ENCODE measurements around the gene ABHD11.
"Not testable (repeated sequence)": the region's sequence is repeated elsewhere in the genome, so short reads cannot be mapped to it uniquely, and the experiment has no call there.

Gene ABHD11

DNA sequence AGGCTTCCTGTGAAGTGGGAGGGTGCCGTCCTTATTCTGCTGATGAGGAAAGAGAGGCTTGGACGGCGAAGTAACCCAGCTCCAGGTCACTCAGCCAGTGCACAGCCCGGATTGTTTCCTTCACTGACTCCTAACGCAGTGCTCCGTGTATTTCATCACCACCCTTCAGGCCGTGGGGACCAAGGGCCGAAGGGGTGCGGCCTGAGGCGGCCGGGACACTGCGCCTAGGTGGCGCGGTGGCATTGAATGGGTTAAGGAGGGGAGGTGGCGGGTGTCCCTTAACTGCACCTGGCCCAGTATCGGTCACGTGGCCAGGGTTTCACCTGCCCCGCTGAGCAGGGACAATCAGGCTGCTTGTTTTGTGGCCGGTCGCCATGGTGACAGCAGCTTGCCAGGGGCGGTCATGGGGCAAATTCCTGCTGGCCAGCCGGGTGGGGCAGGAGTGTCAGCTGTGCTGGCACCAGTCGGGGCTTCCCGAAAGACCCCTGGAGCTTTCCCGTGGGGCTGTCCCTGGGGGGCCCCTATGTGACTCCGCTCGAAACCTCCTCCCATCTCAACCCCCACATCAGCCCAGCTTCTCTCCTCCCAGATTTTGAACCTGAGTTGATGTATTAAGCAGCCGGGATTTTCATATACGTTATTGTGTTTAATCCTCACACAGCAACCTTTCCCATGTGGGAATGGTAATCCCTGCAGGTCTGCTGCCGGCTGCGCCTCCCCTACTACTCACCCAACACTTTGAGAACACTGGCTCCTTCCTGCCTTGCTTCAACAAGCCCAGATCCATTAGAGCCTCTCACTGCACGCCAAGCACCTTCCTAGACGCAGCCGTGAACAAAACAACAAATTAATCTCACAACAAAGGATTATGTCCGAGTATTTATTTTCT is 4.4 kb upstream of the ABHD11 start:
- DNase-seq (ENCODE audit: low read depth): no peak

DNA sequence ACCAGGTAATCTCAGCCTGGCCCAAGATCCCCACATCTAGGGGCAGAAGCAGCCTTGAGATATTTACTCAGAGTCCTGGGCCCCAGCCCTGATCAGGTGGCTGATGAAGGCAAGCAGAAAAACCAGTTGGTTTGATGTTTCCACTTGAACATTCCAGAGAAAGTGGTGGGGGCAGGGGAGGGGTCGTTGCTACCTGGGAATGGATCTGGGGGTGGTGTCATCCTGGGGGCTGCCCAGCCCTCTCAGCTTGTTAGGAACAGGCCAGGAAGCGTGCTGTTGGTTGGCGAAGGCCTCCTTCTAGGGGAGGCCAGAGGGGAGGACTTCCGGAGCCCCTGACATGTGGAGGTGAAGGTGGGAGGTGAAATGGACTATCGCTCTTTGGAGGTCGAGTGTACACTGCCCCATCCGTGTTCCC is 3.7 kb upstream of the ABHD11 start:
- no peak for DNase-seq (ENCODE audit: low read depth)

DNA sequence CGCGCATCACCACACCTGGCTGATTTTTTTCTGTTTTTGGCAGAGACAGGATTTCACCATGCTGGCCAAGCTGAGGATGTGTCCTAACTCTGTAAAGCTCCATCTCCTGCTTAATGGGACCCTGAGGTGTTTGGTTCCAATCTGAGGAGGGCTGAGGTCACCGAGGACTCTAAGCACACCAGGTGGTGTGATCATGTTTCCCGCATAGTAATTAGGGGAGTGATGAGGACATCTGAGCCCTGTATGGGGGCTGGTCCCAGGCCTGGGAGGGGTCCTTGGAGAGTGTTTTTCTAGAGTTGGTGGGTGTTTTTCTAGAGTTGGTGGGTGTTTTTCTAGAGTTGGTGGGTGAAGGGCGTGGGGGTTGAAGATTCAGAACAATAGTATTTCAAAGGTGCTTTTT is 3.0 kb upstream of the ABHD11 start:
- no peak for DNase-seq (ENCODE audit: low read depth)

DNA sequence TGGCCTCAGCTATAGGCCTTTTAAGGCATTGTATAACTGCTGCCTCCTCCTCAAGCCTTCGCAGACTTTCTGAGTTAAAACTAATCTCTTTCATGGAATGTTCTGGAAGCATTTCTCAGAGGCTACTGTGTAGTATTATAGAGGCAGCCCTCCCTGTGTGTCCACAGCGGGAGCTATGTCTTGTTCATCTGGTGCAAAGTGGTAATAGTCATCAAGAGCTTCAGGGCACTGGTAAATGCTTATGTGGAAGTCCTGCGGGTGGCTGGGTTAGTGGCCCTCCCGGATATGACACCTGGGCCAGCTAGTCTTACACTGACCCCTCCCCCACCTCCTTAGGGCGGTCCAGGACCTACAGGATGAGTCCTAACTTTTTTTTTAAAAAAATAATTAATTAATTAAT is 2.2 kb upstream of the ABHD11 start:
- DNase-seq (ENCODE audit: low read depth): no peak

DNA sequence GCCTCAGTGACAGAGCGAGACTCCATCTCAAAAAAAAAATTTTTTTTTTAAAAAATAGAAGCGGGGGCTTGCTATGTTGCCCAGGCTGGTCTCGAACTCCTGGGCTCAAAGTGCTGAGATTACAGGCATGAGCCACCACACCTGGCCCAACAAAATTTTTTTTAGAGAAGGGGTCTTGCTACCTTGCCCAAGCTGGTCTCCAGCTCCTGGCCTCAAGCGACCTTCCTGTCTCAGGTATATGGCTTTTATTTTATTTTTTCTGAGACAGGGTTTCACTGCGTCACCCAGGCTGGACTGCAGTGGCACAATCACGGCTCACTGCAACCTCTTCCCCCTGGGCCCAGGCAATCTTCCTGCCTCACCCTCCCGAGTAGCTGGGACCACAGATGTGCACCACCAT is 1.6 kb upstream of the ABHD11 start:
- no peak for DNase-seq (ENCODE audit: low read depth)

DNA sequence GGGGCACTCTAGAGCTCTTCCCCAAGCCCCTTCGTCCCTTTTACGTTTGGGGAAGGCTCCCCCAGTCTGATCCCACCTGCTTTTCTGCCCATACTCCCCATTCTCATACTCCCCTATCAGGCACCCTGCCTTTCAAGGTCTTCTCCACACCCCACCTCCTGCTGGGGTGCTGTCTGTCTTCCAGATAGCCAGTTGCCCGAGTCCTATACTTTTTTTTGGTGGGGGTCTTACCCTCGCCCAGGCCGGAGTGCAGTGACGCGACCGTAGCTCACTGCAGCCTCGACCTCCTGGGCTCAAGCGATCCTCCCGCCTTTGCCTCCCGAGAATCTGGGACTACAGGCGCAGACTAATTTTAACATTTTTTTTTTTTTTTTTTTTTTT is 775 bp upstream of the ABHD11 start:
- DNase-seq (ENCODE audit: low read depth): no peak

DNA sequence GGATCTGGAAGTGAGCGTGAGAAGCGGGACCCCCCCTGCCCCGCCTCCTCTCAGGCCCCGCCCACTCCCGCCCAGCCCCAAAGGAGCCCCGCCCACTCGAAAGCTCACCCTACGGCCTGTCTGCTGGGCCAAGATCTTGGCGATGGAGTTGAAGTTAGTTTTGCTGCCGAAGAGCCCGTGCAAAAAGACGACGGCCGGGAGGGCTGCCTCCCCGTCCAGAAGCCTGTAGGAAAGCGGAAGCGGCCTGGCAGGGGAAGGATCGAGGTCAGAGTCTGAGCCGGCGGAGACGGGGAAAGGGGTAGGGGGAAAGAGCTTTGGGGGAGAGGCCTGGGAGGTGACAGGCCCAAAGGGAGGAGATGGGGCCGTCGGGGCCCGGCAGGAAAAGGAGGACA is 386 bp downstream of the ABHD11 start:
- peak; percentile 37 for DNase-seq (ENCODE audit: low read depth)

DNA sequence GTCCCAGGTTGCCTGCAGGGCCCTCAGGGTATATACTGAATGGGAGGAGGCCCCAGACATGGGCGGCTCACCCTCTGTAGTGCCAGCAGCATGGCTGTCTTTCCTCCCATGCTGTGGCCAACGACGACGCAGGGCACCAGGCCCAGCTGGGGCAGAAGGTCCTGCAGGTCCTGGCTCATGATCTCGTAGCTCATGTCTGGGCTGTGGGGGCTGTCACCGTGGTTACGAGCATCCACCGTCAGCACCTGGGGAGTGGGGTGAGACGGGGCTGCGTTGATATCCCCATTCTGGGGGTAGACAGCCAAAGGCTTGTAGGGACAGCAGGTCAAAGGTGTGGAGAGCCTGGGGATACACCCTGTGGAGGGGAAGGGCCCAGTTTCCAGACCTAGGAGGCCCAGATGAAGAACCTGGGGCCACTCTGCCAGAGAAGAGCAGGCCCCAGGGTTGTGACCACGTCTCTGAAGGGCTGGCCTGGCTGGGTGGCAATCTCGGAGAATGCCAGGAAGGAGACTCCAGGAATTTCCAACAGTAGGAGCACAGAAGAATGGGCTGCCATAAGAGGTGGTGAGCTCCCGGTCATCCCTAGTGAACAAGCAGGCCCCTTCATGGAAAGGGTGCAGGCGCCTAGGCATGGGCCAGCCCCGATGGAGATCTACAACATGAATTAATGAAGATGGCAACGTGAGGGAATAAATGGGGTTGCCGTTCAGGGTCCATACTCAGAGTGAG is 947 bp downstream of the ABHD11 start:
- no peak for DNase-seq (ENCODE audit: low read depth)

DNA sequence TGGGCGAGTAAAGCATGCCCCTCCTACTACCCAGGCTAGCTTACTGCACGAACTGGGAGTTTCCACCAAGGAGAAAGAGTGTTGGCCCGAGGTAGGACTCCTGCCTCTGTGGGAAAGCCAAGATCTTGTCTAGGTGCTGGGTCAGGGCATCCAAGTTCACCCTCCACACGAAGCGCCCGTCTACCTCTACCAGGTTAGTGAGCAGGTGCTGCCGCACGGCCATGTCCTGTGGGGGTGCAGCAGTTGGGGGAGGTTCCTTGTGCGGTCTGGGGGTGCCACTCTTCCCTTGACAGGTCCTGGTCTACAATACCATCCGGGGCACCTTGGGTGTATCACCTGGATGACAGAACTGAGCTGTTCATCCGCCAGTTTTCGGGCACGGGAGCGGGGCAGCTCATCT is 1.7 kb downstream of the ABHD11 start:
- DNase-seq (ENCODE audit: low read depth): no peak

DNA sequence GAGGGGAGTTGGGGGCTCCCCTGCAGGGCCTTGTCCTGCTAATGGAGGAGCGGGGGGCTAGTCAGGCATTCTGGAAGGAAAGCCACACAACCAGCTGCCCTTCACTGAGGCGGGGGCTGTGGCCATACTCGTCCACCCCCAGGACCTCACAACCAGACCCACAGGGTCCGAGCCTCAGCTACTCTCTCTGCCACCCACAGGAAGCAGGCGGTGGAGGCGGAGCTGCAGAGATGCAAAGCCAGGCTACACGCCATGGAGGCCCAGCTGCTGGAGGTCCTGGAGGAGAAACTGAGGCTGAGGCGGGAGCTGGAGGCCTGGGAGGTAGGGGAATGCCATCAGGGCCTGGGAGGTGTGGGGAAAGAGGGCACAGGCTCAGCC is 3.1 kb downstream of the ABHD11 start:
- DNase-seq (ENCODE audit: low read depth): no peak

DNA sequence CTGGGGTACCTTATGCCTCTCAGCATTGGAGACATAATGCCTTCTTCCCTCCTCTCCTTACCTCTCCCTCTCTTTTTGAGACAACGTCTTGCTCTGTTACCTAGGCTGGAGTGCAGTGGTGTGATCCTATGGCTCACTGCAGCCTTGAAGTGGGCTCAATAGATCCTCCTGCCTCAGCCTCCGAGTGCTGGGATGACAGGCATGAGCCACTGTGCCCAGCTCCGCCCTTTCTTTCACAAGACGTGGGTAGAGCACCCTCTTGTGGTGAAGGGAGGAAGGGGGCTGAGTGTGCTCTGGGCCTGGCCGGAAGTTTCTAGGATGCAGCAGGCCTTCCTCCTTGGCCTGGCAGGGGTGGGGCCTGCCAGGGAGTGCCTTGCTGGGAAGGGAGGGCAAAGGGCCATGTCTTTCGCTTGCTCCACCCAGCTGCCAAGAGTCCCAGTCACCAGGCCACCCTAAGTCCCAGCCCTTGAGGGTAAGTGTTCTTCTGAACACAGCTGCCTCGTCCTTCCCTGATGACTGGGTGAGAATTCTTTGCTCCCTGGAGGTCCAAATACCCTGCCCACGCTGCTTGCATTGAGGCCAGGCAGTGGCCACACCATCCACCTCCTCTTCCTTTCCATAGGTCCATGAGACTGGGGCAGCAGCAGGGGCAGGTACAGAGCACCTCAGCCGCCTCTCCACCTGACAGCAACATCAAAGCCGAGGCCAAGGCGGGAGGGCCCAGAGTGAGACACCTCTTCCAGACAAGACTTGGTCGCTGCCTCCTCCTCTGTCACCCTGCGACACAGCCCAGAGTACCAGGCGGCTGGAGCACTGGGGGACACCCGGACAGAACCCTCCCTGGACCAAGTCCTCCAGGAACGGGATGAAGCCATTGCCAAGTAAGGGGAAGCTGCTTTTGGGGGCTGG is 3.7 kb downstream of the ABHD11 start:
- peak; percentile 74 for DNase-seq (ENCODE audit: low read depth)

DNA sequence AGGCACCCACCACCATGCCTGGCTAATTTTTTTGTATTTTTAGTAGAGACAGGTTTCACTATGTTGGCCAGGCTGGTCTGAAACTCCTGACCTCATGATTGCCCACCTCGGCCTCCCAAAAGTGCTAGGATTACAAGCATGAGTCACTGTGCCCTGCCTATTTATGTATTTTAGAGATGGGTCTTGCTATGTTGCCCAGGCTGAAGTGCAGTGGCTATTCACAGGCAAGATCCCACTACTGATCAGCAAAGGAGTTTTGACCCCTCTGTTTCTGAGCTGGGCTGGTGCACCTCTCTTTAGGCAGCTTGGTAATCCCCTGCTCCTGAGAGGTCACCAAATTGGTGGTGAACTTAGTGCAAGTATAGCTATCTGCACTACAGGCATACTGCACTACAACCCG is 6.2 kb downstream of the ABHD11 start:
- DNase-seq (ENCODE audit: low read depth): no peak

DNA sequence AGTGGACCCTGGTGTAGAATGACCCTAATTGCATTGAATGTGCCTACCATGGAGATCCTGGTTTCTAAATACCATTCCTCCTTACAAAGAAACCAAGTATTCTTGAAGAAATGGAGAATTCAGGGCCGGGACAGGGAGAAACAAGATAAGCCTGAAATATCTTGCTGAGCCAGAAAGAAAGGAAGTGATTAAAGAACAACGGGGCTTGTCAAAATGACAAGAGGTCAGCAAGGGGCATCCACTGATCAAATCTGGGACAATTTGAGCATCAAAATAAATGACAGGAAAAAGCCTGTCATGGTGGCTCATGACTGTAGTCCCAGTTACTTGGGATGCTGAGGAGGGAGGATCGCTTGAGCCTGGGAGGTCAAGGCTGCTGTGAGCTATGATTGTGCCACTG is 8.1 kb downstream of the ABHD11 start:
- DNase-seq (ENCODE audit: low read depth): no peak

DNA sequence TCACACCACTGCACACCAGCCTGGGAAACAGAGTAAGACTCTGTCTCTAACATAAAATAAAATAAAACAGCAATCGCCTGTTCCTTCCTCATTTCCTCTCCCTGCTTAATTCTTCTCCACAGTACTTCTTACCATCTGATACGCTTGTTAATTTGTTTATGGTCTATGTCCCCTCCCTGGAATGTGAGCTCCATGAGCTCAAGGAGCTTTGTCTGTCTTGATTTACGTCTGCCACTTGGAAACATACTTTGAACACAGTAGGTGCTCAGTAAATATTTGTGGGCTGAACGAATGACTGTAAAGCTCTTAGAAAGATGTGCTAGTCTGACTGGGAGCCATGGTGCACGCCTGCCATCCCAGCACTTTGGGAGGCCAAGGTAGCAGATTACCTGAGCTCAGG is 10.1 kb downstream of the ABHD11 start:
- DNase-seq (ENCODE audit: low read depth): no peak

DNA sequence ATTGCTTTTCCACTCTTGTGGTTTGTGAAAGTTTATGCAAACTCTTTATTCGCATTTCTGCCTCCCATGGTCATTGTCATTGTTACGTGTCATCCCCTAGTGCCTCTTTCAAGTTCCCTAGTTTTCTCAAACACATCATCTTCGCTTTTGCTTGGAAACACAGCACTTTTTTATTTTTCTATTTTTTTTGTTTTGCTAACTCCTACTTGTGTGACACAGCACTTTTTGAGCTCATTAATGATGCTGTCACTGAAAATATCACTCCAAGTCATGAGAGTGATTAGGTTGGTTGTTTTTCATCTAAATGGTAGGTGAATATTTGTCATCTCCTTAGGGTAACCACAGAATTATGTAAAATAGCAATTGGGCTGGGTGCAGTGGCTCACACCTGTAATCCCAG is 10.7 kb downstream of the ABHD11 start:
- DNase-seq (ENCODE audit: low read depth): no peak

DNA sequence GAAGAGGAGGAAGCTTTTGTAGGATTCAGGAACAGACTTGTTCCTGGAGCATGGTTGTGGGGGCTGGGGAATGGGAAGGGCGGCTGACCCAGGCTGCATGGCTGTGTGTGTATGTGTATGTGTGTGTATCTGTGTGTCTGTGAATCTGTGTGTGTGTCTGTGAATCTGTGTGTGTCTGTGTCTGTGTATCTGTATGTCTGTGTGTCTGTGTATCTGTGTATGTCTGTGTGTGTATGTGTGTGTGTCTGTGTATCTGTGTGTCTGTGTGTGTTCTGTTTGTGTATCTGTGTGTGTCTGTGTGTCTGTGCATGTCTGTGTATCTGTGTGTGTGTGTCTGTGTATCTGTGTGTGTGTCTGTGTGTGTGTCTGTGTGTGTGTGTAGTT is 12.5 kb downstream of the ABHD11 start:
- DNase-seq (ENCODE audit: low read depth): no peak

DNA sequence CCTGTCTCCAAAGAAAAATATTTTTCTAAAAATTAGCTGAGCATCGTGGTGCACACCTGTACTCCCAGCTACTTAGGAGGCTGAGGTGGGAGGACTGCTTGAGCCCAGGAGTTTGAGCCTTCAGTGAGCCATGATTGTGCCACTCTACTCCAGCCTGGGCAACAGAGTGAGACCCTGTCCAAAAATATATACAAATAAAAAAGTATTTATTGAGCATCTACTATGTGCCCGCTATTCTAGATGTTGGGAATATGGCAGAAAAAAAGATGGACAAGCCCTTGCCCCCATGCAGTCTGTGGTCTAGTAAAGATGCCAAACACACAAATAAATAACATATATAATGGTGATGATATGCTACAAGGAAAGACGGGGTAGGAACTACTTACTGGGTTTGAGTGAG is 14.8 kb downstream of the ABHD11 start:
- no peak for DNase-seq (ENCODE audit: low read depth)

DNA sequence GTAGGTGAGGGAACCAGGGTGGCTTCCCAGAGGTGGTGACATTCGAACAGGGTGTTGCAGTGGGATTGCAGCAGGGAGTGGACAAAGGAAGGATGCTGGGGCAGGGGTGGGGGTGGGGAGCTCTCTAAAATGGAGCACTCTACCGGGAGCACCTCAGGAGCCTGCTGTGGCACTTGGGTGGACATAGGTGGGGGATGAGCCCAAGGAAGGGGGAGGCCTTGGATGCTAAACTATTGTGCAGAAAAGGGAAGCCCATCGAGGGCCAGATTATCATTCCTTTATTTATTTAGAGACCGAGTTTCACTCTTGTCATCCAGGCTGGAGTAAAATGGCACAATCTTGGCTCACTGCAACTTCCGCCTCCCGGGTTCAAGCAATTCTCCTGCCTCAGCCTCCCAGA is 15.8 kb downstream of the ABHD11 start:
- no peak for DNase-seq (ENCODE audit: low read depth)

DNA sequence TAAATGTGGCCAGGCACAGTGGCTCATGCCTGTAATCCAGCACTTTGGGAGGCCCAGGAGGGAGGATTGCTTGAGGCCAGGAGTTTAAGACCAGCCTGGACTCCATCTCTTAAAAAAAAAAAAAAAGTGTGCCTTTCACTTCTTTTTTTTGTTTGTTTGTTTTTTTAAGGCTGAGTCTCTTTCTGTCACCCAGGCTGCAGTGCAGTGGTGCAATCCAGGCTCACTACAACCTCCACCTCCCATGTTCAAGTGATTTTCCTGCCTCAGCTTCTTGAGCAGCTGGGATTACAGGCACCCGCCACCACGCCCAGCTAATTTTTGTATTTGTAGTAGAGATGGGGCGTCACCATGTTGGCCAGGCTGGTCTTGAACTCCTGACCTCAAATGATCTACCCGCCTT is 16.4 kb downstream of the ABHD11 start:
- not testable (repeated sequence) for DNase-seq (ENCODE audit: low read depth)

DNA sequence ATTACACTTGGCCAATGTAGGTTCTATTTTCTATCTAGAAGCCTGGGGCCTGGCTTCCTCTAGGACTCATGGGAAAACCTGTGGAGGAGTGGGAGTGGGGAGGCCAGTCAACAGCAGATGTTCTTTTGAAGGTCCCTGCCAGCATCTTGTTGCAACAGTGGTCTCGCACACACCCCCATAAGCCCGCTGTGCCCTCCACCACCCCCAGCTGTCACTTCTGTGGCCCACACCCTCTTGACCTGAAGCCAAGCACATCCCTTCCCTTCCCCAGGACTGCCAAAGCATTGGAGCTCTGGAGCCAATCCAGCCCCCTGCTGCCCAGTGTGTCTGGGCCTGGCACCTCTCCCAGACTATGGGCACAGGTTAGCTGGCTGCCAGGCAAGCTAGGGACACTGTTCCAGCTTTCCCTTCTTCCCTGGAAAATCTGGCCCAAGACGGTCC is 17.2 kb downstream of the ABHD11 start:
- DNase-seq (ENCODE audit: low read depth): no peak

DNA sequence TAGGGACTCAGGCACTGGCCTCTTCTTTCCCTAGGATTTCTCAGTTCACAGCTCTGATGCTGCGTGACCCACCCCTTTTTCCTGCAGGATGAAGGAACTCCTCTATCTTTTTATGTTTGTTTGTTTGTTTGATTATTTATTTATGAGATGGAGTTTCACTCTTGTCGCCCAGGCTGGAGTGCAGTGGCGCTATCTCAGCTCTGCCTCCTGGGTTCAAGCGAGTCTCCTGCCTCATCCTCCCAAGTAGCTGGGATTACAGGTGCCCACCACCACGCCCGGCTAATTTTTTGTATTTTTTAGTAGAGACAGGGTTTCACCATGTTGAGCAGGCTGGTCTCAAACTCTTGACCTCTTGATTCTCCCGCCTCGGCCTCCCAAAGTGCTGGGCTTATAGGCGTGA is 18.2 kb downstream of the ABHD11 start:
- not testable (repeated sequence) for DNase-seq (ENCODE audit: low read depth)

DNA sequence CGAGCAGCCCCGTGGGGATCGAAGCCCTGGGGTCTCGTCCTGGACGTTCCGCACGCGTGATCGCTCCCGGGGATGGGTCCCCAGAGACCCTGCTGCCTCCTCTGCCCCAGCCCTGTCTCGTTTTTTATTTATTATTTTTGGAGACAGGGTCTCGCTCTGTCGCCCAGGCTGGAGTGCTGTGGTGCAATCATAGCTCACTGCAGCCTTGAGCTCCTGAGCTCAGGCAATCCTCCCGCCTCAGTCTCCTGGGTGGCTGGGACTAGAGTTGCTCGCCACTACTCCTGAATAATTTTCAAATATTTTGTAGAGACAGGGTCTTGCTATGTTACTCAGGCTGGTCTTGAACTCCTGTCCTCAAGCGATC is 18.8 kb downstream of the ABHD11 start:
- no peak for DNase-seq (ENCODE audit: low read depth)

All from activated T-helper 1 cell treated with Interleukin-2 at 50 U/mL for 16 hours (primary cell).